ENCODE data around the gene SLC22A31.

DNA sequence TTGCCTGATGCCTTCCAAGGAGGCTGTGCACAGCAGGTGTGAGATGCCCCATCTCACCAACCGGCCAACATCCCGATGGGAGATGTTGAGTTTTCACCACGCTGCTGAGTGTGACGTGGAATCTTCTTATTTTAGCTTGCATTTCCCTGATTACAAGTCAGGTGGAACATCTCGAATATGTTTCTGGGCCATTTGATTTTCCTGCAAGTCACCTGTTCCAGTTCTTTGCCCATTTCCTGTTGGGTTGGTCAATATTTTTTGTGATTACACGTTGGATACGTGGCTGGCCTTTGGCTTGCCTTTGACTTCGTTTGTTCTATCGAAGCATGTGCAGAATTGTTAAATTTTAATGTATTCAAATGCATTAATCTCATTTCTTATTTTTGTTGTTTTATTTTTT, 37.0 kb downstream of the SLC22A31 start:
- TF ChIP-seq, protein P1, sequence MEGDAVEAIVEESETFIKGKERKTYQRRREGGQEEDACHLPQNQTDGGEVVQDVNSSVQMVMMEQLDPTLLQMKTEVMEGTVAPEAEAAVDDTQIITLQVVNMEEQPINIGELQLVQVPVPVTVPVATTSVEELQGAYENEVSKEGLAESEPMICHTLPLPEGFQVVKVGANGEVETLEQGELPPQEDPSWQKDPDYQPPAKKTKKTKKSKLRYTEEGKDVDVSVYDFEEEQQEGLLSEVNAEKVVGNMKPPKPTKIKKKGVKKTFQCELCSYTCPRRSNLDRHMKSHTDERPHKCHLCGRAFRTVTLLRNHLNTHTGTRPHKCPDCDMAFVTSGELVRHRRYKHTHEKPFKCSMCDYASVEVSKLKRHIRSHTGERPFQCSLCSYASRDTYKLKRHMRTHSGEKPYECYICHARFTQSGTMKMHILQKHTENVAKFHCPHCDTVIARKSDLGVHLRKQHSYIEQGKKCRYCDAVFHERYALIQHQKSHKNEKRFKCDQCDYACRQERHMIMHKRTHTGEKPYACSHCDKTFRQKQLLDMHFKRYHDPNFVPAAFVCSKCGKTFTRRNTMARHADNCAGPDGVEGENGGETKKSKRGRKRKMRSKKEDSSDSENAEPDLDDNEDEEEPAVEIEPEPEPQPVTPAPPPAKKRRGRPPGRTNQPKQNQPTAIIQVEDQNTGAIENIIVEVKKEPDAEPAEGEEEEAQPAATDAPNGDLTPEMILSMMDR (IDR thresholded peaks at IDR 0.05; ENCODE audit: low read depth, low read length): no peak
- TF ChIP-seq EZH2phosphoT487 (IDR thresholded peaks at IDR 0.05; ENCODE audit: low read depth): no peak
